T-helper 1 cell treated with Interleukin-12 subunit alpha and Interleukin-12 subunit beta and Interleukin-4 antibody, amounts not matched to agents 30 μg/mL and 1 μg/mL, for 36 hours (primary cell): ENCODE results near the gene HPCA.

Experiments used
- H3K27ac Mint-ChIP-seq: one replicate; pipeline ENCODE4 v1.8.0; 2021; ENCODE audit warnings: mild to moderate bottlenecking, mixed read lengths
- H3K27me3 Mint-ChIP-seq: one replicate; pipeline ENCODE4 v1.8.0; 2021; ENCODE audit warnings: low read depth, mixed read lengths
- H3K36me3 Mint-ChIP-seq: one replicate; pipeline ENCODE4 v1.8.0; 2021; ENCODE audit warnings: low read depth, mixed read lengths
- H3K4me1 Mint-ChIP-seq: one replicate; pipeline ENCODE4 v1.8.0; 2021; ENCODE audit warnings: low read depth, mixed read lengths
- H3K4me3 Mint-ChIP-seq: one replicate; pipeline ENCODE4 v1.8.0; 2021; ENCODE audit warnings: mild to moderate bottlenecking, moderate library complexity, mixed read lengths
- H3K9me3 Mint-ChIP-seq: one replicate; pipeline ENCODE4 v1.8.0; 2021; ENCODE audit warnings: mixed read lengths

Gene HPCA

DNA sequence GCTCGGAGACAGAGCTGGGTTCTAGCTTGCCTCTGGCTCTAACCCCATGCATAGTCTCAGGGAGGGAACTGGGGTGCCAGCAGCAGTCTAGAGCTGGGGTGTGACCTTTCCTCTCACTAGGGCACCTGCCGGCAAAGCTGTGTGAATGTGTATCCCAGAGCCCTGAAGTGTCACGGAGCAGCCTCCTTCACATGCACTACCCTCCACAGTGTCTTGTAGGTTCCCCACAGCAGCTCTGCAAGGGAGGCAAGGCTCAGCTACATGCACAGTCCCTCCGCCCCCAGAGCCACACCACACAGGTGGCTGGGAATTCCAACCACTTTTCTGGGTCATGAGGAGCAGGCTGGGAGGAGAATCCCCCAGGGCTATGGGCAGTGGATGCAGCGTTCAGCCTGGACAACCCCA lies 7.7 kb upstream of the HPCA start:
- no peak overlapping the region for H3K4me3 Mint-ChIP-seq
- H3K4me1 Mint-ChIP-seq: peaks cover 15% of the 10 kb centered on the region
- H3K27ac Mint-ChIP-seq: no peak overlapping the region
- peaks cover 46% of the 10 kb centered on the region for H3K27me3 Mint-ChIP-seq
- H3K9me3 Mint-ChIP-seq: no peaks in the 10 kb centered on the region
- no peaks in the 10 kb centered on the region for H3K36me3 Mint-ChIP-seq

DNA sequence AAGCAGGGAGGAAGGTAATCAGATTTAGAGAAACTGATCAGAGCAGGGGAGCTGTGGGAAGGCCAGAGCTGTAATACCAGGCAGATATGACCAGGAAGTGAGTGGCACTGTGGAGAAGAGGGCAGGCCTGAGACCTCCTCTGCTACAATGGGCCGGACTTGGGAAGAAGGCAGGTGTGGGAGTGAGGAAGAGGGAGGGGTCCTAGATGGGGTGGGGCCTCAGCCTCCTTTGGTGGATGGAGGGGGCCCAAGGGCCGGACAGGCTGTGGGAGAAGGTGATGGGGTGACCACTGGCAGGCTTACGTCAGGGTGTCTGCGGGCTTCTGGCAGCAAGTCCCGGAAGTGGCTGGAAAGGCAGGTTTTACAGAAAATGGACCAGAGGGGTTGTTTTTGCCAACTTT lies 5.0 kb upstream of the HPCA start:
- Mint-ChIP-seq H3K4me1 (peaks cover 7% of the 10 kb centered on the region), H3K36me3 (no peaks in the 10 kb centered on the region), H3K27ac (no peak overlapping the region), H3K4me3 (no peak overlapping the region), H3K27me3 (peaks cover 49% of the 10 kb centered on the region), H3K9me3 (no peaks in the 10 kb centered on the region)

DNA sequence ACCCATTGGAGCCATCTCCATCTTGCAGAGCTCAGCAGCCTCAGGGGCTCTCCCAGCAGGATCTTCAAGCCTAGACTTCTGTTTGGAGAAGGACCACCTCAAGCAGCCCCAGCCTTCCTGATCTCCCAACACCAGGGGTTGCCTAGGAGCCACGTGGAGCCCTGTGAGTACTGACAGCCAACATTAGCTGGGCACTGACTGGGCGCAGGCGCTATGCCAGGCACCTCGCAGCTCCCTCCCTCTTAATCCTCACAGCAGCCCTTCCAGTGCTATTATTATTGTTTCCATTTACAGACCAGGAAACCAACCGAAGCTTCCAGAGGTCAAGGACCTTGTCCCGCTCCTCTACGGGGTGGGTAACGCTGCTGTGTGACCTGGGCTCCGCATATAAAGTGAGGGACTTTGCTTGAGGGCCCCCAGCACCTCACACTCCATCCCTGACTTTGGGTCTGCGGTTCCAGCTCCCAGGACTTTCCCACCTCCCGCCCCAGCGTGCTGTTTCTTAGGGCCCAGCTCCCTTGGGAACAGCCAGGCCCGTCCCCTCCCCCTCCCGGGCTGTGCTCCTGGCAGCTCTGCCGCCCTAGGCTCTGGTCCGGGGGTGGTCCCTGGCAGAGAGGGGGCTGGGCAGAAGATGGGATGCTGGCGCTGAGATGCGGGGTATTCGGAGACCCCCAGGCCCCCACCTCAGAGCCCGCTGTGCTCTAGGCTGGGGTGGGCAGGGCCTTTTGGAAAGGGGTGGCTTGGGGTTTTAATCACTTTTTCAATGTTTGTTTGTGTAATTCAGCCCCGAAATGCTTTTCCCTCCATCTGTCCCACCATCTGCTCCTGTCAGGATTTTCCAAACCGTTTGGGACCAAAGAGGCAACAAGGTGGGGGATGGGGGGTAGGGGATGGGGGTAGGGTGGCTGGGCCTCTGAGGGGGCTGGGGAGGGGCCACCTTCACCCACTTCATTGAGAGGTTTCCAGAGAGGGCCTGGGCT lies 4.1 kb upstream of the HPCA start:
- Mint-ChIP-seq H3K27me3 (peaks cover 49% of the 10 kb centered on the region), H3K4me3 (no peak overlapping the region), H3K4me1 (peaks cover 4% of the 10 kb centered on the region), H3K27ac (no peak overlapping the region), H3K9me3 (no peaks in the 10 kb centered on the region), H3K36me3 (no peaks in the 10 kb centered on the region)

DNA sequence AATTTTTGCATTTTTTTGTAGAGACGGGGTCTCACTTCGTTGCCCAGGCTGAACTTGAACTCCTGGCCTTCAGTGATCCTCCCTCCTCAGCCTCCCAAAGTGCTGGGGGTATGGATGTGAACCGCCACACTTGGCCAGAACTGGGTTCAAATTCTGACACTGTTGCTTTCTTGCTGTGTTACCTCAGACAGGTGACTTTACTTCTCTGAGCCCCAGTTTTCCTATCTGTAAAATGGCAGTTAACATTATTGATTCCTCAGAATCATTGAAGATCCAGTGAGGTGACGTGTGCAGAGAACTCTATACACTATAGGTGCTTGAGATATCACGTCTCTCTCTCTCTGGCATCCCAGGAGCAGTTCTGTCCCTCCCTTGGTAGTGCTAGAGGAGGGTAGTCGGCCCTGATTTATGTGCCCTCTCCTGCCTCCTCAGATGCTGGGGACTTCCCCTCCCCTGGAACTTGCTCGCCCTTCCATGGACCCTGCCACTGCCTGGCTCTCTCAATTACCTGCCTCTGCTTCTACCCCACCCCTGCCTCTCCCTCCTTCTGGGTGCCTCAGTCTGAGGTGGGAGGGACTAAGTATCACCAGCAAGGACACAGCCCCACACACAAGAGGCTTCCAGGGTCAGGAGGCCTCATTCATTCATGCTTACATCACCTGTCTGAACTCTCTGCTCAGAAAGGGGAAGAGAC lies 2.8 kb upstream of the HPCA start:
- peaks cover 4% of the 10 kb centered on the region for H3K4me1 Mint-ChIP-seq
- H3K27me3 Mint-ChIP-seq: peaks cover 55% of the 10 kb centered on the region
- H3K9me3 Mint-ChIP-seq: no peaks in the 10 kb centered on the region
- H3K4me3 Mint-ChIP-seq: no peak overlapping the region
- H3K27ac Mint-ChIP-seq: no peak overlapping the region
- H3K36me3 Mint-ChIP-seq: no peaks in the 10 kb centered on the region

DNA sequence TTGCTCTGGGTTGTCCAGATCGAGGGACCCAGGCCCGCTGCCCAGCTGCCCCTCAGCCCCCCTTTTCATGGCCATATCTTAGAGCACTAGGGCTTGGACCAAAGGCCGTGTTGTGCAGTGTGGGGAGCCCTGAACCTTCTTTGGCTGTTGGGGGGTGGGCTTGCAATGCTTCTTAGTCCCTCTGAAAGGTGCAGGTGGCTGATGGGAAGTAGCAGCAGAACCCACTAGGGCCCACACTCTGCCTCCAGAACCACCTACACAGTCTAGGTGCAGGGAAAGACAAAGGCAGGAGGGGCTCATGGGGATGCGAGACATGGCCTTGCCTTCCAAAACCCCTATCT lies 2.3 kb upstream of the HPCA start:
- Mint-ChIP-seq H3K27me3 (peaks cover 57% of the 10 kb centered on the region), H3K9me3 (no peaks in the 10 kb centered on the region), H3K4me1 (peaks cover 4% of the 10 kb centered on the region), H3K4me3 (no peak overlapping the region), H3K27ac (no peak overlapping the region), H3K36me3 (no peaks in the 10 kb centered on the region)

DNA sequence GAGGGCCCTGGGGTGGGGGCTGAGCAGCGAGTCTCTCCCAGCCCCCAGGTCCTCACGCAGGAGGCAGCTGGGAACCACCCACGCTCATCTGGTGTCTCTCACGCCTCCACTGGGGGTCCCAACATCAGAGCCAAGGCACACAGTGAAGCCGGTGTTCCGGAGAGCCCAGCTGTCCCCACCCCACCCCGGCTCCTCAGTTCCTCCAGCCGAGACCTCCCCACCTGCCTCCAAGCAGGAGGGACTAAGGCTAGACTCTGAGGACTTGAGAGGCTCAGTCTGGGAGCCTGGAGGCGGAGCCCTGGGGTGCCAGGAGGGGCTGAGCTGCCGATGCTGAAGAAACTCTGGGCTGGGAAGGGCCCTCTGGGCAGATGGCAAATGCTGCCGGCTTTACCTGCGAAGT lies 1.6 kb upstream of the HPCA start:
- H3K27me3 Mint-ChIP-seq: peaks cover 65% of the 10 kb centered on the region
- no peak overlapping the region for H3K4me3 Mint-ChIP-seq

DNA sequence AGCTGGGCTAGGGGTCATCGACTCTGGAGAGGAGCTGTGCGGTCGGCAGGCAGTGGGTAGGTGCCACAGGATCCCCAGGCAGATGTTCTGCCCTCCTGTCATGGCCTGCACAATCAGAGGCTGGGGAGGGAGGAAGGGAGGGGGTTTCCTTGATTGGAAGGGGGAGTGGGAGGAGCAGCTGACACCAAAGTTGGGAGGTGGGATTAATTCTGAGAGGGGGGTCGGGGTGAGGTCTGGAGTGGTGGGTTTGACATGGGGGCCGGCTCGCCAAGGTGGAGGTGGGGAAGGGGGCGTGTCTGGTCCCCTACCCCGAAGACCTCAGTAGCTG lies 651 bp upstream of the HPCA start:
- H3K4me3 Mint-ChIP-seq: no peak overlapping the region

More for the DNA sequence above, 1.6 kb upstream of the HPCA start:
- Mint-ChIP-seq H3K36me3 (no peaks in the 10 kb centered on the region), H3K4me1 (peaks cover 4% of the 10 kb centered on the region), H3K27ac (no peak overlapping the region), H3K9me3 (no peaks in the 10 kb centered on the region)

DNA sequence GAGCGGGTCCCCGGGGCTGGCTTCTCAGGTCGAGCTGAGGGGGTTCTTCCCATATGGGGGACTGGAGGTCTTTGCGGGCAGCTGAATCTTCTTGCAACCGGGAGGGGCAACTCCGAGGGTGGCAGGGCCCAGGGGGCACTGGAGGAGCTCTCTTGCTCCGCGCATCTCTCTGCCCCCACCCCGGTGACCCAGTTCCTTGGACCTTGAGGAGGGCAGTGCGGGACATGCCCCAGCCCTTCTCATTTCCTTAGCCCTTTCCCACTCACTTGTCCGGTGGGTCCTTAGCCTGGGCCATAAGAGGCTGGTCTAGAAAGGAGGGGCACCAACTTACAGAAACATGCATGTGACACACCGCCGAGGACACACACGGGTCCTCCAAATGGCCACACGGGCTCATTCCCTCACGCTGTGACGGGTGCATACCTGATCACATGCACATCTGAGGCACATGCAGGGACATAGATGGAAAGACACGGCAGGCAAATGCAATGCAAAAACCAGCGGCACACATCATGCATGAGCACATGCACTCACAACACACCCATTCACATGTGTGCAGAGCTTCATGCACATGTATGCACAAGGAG lies 630 bp downstream of the HPCA start:
- Mint-ChIP-seq H3K9me3 (no peaks in the 10 kb centered on the region), H3K4me3 (no peak overlapping the region), H3K27ac (no peak overlapping the region), H3K4me1 (peaks cover 4% of the 10 kb centered on the region), H3K27me3 (peaks cover 77% of the 10 kb centered on the region), H3K36me3 (no peaks in the 10 kb centered on the region)

More for the DNA sequence above, 651 bp upstream of the HPCA start:
- no peaks in the 10 kb centered on the region for H3K9me3 Mint-ChIP-seq
- peaks cover 4% of the 10 kb centered on the region for H3K4me1 Mint-ChIP-seq
- no peaks in the 10 kb centered on the region for H3K36me3 Mint-ChIP-seq
- no peak overlapping the region for H3K27ac Mint-ChIP-seq
- peaks cover 71% of the 10 kb centered on the region for H3K27me3 Mint-ChIP-seq

DNA sequence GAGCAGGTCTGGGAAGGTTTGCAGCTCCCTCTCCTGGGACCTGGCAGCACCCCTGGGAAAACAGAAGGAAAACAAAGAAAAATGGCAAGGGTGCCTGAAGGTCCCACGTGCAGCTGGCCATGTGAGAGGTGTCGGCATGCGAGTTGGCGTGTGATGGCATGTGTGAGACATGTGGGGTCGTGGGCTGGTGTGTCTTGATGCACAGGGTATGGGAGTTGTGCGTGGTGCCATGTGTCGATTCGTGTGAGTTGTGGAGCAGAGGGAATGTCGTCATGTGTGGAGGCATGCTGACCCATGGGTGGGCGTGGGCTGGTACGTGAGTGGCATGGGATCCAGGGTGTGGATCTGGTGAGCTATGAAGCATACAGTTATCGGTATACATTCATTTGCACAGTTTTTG lies 1.3 kb downstream of the HPCA start:
- H3K36me3 Mint-ChIP-seq: no peaks in the 10 kb centered on the region
- H3K27me3 Mint-ChIP-seq: peaks cover 84% of the 10 kb centered on the region
- H3K4me1 Mint-ChIP-seq: peaks cover 7% of the 10 kb centered on the region
- no peaks in the 10 kb centered on the region for H3K9me3 Mint-ChIP-seq
- H3K27ac Mint-ChIP-seq: no peak overlapping the region
- H3K4me3 Mint-ChIP-seq: no peak overlapping the region

DNA sequence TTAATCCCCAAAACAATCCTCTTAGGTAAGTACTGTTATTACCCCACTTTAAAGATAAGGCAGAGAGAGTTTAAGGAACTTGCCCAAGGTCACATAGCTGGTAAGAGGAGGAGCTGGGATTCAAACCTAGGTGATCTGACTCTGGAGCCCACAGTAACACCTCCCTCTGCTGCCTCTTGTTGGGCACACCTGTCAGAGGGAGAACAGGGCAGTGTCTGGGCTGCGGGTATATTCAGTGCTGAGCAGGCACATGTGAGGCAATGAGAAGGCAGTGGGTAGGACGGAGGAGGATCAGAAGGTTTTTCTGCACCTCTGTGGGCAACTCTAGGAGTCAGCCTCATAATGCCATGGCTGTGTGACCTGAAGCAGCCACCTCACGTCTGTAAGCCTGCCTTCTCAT lies 1.8 kb downstream of the HPCA start:
- no peaks in the 10 kb centered on the region for H3K9me3 Mint-ChIP-seq
- no peaks in the 10 kb centered on the region for H3K36me3 Mint-ChIP-seq
- H3K27me3 Mint-ChIP-seq: peaks cover 85% of the 10 kb centered on the region
- peaks cover 7% of the 10 kb centered on the region for H3K4me1 Mint-ChIP-seq
- H3K27ac Mint-ChIP-seq: no peak overlapping the region
- H3K4me3 Mint-ChIP-seq: no peak overlapping the region

DNA sequence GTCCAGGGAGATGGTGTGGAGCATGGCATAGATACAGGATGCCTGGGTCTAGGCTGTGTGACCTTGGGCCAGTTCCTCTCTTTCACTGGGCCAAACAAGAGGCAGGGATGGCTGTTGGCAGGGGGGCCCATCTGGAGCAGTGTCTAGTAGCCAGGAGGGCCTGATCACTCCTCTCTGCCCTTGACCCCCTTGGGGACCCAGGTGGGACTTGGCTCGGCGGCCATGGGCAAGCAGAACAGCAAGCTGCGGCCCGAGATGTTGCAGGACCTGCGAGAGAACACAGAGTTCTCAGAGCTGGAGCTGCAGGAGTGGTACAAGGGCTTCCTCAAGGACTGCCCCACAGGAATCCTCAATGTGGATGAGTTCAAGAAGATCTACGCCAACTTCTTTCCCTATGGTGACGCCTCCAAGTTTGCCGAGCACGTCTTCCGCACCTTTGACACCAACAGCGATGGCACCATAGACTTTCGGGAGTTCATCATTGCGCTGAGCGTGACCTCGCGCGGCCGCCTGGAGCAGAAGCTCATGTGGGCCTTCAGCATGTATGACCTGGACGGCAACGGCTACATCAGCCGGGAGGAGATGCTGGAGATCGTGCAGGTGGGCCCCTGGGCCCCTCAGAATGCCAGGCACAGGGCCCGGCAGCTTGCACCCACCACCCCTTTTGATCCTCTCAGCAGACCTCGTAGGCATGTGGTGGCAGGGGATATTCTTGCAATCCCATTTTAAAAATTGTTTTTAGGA lies 2.6 kb downstream of the HPCA start:
- Mint-ChIP-seq H3K27me3 (peaks cover 81% of the 10 kb centered on the region), H3K4me3 (no peak overlapping the region), H3K4me1 (peaks cover 7% of the 10 kb centered on the region), H3K9me3 (no peaks in the 10 kb centered on the region), H3K27ac (no peak overlapping the region), H3K36me3 (no peaks in the 10 kb centered on the region)

DNA sequence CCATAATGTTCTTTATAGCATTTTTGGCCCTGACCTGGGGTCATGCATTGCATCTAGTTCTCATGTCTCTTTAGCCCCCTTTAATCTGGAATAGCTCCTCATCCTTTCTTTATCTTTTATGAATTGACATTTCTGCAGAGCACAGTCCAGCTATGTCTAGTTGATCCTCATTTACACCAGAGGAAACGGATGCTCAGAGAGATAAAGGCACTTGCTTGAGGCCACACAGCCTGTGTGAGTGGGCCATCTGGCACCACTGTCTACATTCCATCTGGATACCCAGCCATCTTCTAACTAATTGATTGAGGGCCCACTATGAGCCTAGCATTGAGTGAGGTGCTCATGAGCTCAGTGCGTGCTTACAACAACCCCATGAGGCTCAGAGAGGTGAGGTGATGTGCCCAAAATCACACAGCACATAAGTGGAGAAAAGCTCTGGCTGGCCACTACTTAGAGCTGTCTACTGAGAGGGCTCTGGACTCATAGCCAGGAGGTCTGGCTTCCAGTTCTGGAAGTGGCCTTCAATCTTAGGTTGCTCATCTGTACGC lies 3.5 kb downstream of the HPCA start:
- no peak overlapping the region for H3K4me3 Mint-ChIP-seq

DNA sequence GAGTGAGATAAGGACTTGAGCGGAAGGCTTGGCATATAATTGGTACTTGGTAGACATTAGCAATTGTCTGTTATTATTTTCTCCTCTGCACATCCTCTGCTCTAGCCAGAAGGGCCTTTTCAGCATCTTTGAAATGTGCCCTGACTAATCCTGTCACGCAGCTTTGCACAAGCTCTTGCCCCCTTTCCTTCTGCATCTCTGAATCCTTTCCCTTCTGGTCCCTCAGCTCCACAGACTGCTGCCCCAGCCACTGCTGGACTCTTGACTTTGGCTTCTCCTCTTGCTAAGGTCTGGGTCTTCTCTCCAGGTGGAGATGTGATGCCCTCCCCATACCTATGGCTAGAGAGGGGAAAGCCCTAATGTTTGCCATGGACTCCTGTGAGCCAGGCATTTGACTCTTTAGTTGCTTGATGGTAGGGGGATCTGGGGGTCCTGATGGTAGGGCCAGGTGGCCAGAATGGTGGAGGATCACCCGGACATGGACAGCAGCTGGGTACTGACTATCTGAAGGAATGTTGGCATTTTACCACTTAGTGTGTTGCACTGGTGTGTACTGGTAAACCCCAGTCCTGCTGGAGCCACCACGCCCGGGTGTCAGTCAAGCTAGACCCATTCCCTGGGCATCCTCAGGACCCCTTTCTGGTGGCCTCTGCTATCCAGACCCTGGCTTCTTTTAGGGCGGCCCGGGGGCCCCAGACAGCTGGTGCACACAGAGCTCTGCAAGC lies 4.4 kb downstream of the HPCA start:
- no peak overlapping the region for H3K4me3 Mint-ChIP-seq
- peaks cover 3% of the 10 kb centered on the region for H3K4me1 Mint-ChIP-seq
- no peaks in the 10 kb centered on the region for H3K36me3 Mint-ChIP-seq
- H3K27ac Mint-ChIP-seq: no peak overlapping the region
- no peaks in the 10 kb centered on the region for H3K9me3 Mint-ChIP-seq
- H3K27me3 Mint-ChIP-seq: peaks cover 73% of the 10 kb centered on the region

More for the DNA sequence above, 3.5 kb downstream of the HPCA start:
- no peaks in the 10 kb centered on the region for H3K36me3 Mint-ChIP-seq
- H3K9me3 Mint-ChIP-seq: no peaks in the 10 kb centered on the region
- H3K27ac Mint-ChIP-seq: no peak overlapping the region
- H3K27me3 Mint-ChIP-seq: peaks cover 81% of the 10 kb centered on the region
- peaks cover 7% of the 10 kb centered on the region for H3K4me1 Mint-ChIP-seq

DNA sequence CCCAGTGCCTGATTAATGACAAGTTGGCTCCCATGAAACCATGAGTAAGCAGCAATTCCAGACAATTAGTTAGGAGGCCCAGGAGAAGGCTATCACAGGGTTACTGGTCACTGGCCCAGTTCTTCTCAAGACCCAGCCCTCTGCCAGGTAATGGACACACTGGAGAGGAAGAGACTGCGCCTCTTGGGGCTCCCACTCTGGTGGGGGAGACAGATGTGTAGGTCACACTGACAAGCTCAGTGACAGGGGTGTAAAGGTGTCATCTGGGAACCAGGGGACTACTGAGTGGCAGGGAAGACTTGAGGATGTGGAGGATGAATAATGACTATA lies 4.9 kb downstream of the HPCA start:
- H3K36me3 Mint-ChIP-seq: no peaks in the 10 kb centered on the region

More for the DNA sequence above, 4.9 kb downstream of the HPCA start:
- no peak overlapping the region for H3K27ac Mint-ChIP-seq
- H3K9me3 Mint-ChIP-seq: no peaks in the 10 kb centered on the region
- peaks cover 3% of the 10 kb centered on the region for H3K4me1 Mint-ChIP-seq
- no peak overlapping the region for H3K4me3 Mint-ChIP-seq
- H3K27me3 Mint-ChIP-seq: peaks cover 74% of the 10 kb centered on the region
